GM23338 (cell line): ENCODE results near the gene OXGR1.

Experiments
- CREB1 ChIP-seq: fragments of 250-450 bp; sonication (Bioruptor Pico); IDR thresholded peaks from 2 replicates; pipeline ENCODE4 v1.5.0; 2020; ENCODE audit warnings: low read depth, mild to moderate bottlenecking, moderate library complexity
- CTCF ChIP-seq, 2 experiments: fragments of 200-600 bp in 1 of 2; sonication (generic) in 1 of 2; conservative IDR thresholded peaks; 2 replicates each; pipeline versions ENCODE4 v1.5.1 to v1.6.1; 2016 to 2017; ENCODE audit warnings: antibody characterized with exemption in 2 of 2, low read depth in 2 of 2, mild to moderate bottlenecking in 2 of 2, moderate library complexity in 1 of 2
- ETS1 ChIP-seq: IDR thresholded peaks from 2 replicates; pipeline ENCODE4 v1.6.1; 2016; ENCODE audit warnings: antibody characterized with exemption
- EZH2 ChIP-seq: fragments of 200-600 bp; sonication (generic); IDR thresholded peaks from one replicate; pipeline ENCODE4 v1.8.0; 2017; ENCODE audit warnings: antibody characterized with exemption, mild to moderate bottlenecking, low read depth; ENCODE audit not compliant: unreplicated experiment
- EZH2phosphoT487 ChIP-seq: fragments of 200-600 bp; sonication (generic); IDR thresholded peaks from one replicate; pipeline ENCODE4 v1.8.1; 2018; ENCODE audit warnings: antibody characterized with exemption; ENCODE audit not compliant: unreplicated experiment
- NANOG ChIP-seq: IDR thresholded peaks from 2 replicates; pipeline ENCODE4 v1.6.1; 2016; ENCODE audit warnings: antibody characterized with exemption, borderline replicate concordance
- POLR2AphosphoS5 ChIP-seq: IDR thresholded peaks from 2 replicates; pipeline ENCODE4 v1.6.1; 2016; ENCODE audit warnings: antibody characterized with exemption, low read depth
- REST ChIP-seq: IDR thresholded peaks from one replicate; pipeline ENCODE4 v1.6.1; 2018; ENCODE audit warnings: antibody characterized with exemption; ENCODE audit not compliant: unreplicated experiment
- STAT1 ChIP-seq: IDR thresholded peaks from one replicate; pipeline ENCODE4 v1.6.1; 2016; ENCODE audit warnings: antibody characterized with exemption; ENCODE audit not compliant: unreplicated experiment

- TF ChIP-seq CTCF (conservative IDR thresholded peaks at IDR 0.05; ENCODE audit: low read depth in 2 of 2) = no peak
- no peak for TF ChIP-seq EZH2phosphoT487
- TF ChIP-seq EZH2 = no peak
- no peak for TF ChIP-seq NANOG
- no peak for TF ChIP-seq POLR2AphosphoS5
- no peak for TF ChIP-seq REST
- no peak for TF ChIP-seq ETS1
- no peak for TF ChIP-seq STAT1
- no peak for TF ChIP-seq CREB1 (CRISPR knock-in tag)
These were observed 11.6 kb downstream of the OXGR1 start for GRCh38 chr13:96982672-96983071.
